Mesendoderm (in vitro differentiated cells): ENCODE measurements around the gene SMC3.

Source experiments
- DNase-seq: peaks from one replicate; pipeline ENCODE4 v3.0.0; 2013
- H2AK5ac ChIP-seq: 2 replicates; pipeline ENCODE4 v1.6.1; 2013; ENCODE audit warnings: low read length, inconsistent platforms
- H2BK120ac ChIP-seq: 2 replicates; pipeline ENCODE4 v1.6.1; 2013; ENCODE audit warnings: low read depth, mild to moderate bottlenecking, low read length, moderate library complexity, mixed read lengths
- H2BK15ac ChIP-seq: replicated peaks from 2 replicates; pipeline ENCODE4 v1.6.1; 2013; ENCODE audit warnings: low read depth, mild to moderate bottlenecking, moderate library complexity
- H2BK5ac ChIP-seq: 2 replicates; pipeline ENCODE4 v1.6.1; 2013; ENCODE audit warnings: low read length, inconsistent platforms
- H3K18ac ChIP-seq: 2 replicates; pipeline ENCODE4 v1.6.1; 2013; ENCODE audit warnings: mild to moderate bottlenecking, low read length, mixed read lengths
- H3K23ac ChIP-seq: one replicate; pipeline ENCODE4 v1.6.1; 2013; ENCODE audit warnings: low read length
- H3K27ac ChIP-seq: 2 replicates; pipeline ENCODE4 v1.5.1; 2013; ENCODE audit warnings: low read depth, mild to moderate bottlenecking, inconsistent platforms, low read length, moderate library complexity
- H3K27me3 ChIP-seq: 2 replicates; pipeline ENCODE4 v1.6.1; 2013; ENCODE audit warnings: low read length, control low read depth, mild to moderate bottlenecking, inconsistent platforms; ENCODE audit not compliant: insufficient read depth, poor library complexity
- H3K36me3 ChIP-seq: 2 replicates; pipeline ENCODE4 v1.6.1; 2013; ENCODE audit warnings: low read length, inconsistent platforms; ENCODE audit not compliant: control insufficient read depth, insufficient read depth
- H3K4ac ChIP-seq: one replicate; pipeline ENCODE4 v1.6.1; 2013; ENCODE audit warnings: low read depth, mild to moderate bottlenecking, low read length, moderate library complexity
- H3K4me1 ChIP-seq: 2 replicates; pipeline ENCODE4 v1.6.1; 2013; ENCODE audit warnings: low read depth, low read length, inconsistent platforms; ENCODE audit not compliant: control insufficient read depth
- H3K4me2 ChIP-seq: 2 replicates; pipeline ENCODE4 v1.6.1; 2013; ENCODE audit warnings: low read length
- H3K4me3 ChIP-seq: 2 replicates; pipeline ENCODE4 v1.5.1; 2013; ENCODE audit warnings: mild to moderate bottlenecking, low read length
- H3K56ac ChIP-seq: one replicate; pipeline ENCODE4 v1.6.1; 2013; ENCODE audit warnings: low read length
- H3K79me1 ChIP-seq: 2 replicates; pipeline ENCODE4 v1.6.1; 2013; ENCODE audit warnings: low read length, inconsistent platforms
- H3K79me2 ChIP-seq: 2 replicates; pipeline ENCODE4 v1.6.1; 2013; ENCODE audit warnings: mild to moderate bottlenecking, low read length; ENCODE audit not compliant: control insufficient read depth, insufficient read depth
- H3K9ac ChIP-seq: 2 replicates; pipeline ENCODE4 v1.6.1; 2013; ENCODE audit warnings: low read length, inconsistent platforms
- H4K5ac ChIP-seq: one replicate; pipeline ENCODE4 v1.6.1; 2013; ENCODE audit warnings: low read length
- H4K8ac ChIP-seq: one replicate; pipeline ENCODE4 v1.6.1; 2013; ENCODE audit warnings: low read depth, mild to moderate bottlenecking, control low read depth, low read length, moderate library complexity
- WGBS: extraction: QIAGEN DNeasy Blood & Tissue Kit; methylation state at CpG from one replicate; pipeline ENCODE4 v1.1.7; 2013; ENCODE audit warnings: low lambda C conversion rate, missing lambda C conversion rate; ENCODE audit not compliant: insufficient coverage; ENCODE audit errors: extremely low coverage; 5-methylcytosine and 5-hydroxymethylcytosine counted together

The SMC3 gene

GRCh38 chr10:110646417-110647135 lies 79.1 kb downstream of the SMC3 start:
- Histone ChIP-seq H3K27ac (no peak overlapping the region), H3K27me3 (peaks cover 23% of the 10 kb centered on the region)

GRCh38 chr10:110647136-110647430 lies 79.6 kb downstream of the SMC3 start:
- H3K56ac ChIP-seq: no peak overlapping the region
- H4K5ac ChIP-seq: no peak overlapping the region
- no peaks in the 10 kb centered on the region for H3K79me1 ChIP-seq
- no peak overlapping the region for H3K9ac ChIP-seq
- H4K8ac ChIP-seq: no peak overlapping the region
- H3K27me3 ChIP-seq: peaks cover 22% of the 10 kb centered on the region
- H2BK120ac ChIP-seq: no peak overlapping the region
- no peak for DNase-seq
- no peak overlapping the region for H3K4me3 ChIP-seq
- WGBS: no CpG with 5 or more reads among the region's 3 CpGs
- no peak overlapping the region for H3K4ac ChIP-seq
- peaks cover 6% of the 10 kb centered on the region for H3K4me1 ChIP-seq
- no peak overlapping the region for H2BK15ac ChIP-seq
- H2BK5ac ChIP-seq: no peak overlapping the region
- no peaks in the 10 kb centered on the region for H3K79me2 ChIP-seq
- no peak overlapping the region for H3K27ac ChIP-seq
- no peaks in the 10 kb centered on the region for H3K36me3 ChIP-seq
- no peak overlapping the region for H3K23ac ChIP-seq
- no peak overlapping the region for H2AK5ac ChIP-seq
- H3K4me2 ChIP-seq: no peak overlapping the region
- H3K18ac ChIP-seq: no peak overlapping the region

More at GRCh38 chr10:110646417-110647135, 79.1 kb downstream of the SMC3 start:
- no peak overlapping the region for H2AK5ac ChIP-seq
- H4K5ac ChIP-seq: no peak overlapping the region
- H2BK15ac ChIP-seq: no peak overlapping the region
- H3K56ac ChIP-seq: no peak overlapping the region
- no peak overlapping the region for H2BK120ac ChIP-seq
- no peak overlapping the region for H3K23ac ChIP-seq
- no CpG with 5 or more reads among the region's 13 CpGs for WGBS
- H3K4me2 ChIP-seq: no peak overlapping the region
- no peak overlapping the region for H3K9ac ChIP-seq
- H3K4me1 ChIP-seq: peaks cover 7% of the 10 kb centered on the region
- no peak overlapping the region for H3K4me3 ChIP-seq
- no peak for DNase-seq
- no peak overlapping the region for H2BK5ac ChIP-seq
- H3K18ac ChIP-seq: no peak overlapping the region
- no peaks in the 10 kb centered on the region for H3K79me2 ChIP-seq
- no peaks in the 10 kb centered on the region for H3K36me3 ChIP-seq
- H3K79me1 ChIP-seq: no peaks in the 10 kb centered on the region
- H4K8ac ChIP-seq: no peak overlapping the region
- no peak overlapping the region for H3K4ac ChIP-seq

GRCh38 chr10:110648692-110649346 lies 81.3 kb downstream of the SMC3 start:
- Histone ChIP-seq H3K79me2 (no peaks in the 10 kb centered on the region), H4K5ac (no peak overlapping the region)

GRCh38 chr10:110649347-110650264 lies 82.1 kb downstream of the SMC3 start:
- Histone ChIP-seq H4K8ac (no peak overlapping the region), H3K9ac (no peak overlapping the region), H3K79me1 (no peaks in the 10 kb centered on the region), H2BK15ac (no peak overlapping the region), H4K5ac (no peak overlapping the region), H3K27me3 (peaks cover 8% of the 10 kb centered on the region), H3K4me2 (no peak overlapping the region), H3K79me2 (no peaks in the 10 kb centered on the region), H3K23ac (no peak overlapping the region), H2BK120ac (no peak overlapping the region), H3K18ac (no peak overlapping the region), H3K4ac (no peak overlapping the region), H2AK5ac (no peak overlapping the region), H3K36me3 (no peaks in the 10 kb centered on the region), H3K56ac (no peak overlapping the region), H3K27ac (no peak overlapping the region), H2BK5ac (no peak overlapping the region), H3K4me3 (no peak overlapping the region), H3K4me1 (peaks cover 3% of the 10 kb centered on the region)
- DNase-seq: no peak
- no CpG with 5 or more reads among the region's 6 CpGs for WGBS

More at GRCh38 chr10:110648692-110649346, 81.3 kb downstream of the SMC3 start:
- no peak overlapping the region for H3K9ac ChIP-seq
- no peak overlapping the region for H2BK5ac ChIP-seq
- H3K4me1 ChIP-seq: peaks cover 3% of the 10 kb centered on the region
- WGBS: no CpG with 5 or more reads among the region's 3 CpGs
- no peak for DNase-seq
- H3K56ac ChIP-seq: no peak overlapping the region
- no peak overlapping the region for H3K23ac ChIP-seq
- no peaks in the 10 kb centered on the region for H3K79me1 ChIP-seq
- H3K27me3 ChIP-seq: peaks cover 12% of the 10 kb centered on the region
- H3K18ac ChIP-seq: no peak overlapping the region
- H2AK5ac ChIP-seq: no peak overlapping the region
- H3K27ac ChIP-seq: no peak overlapping the region
- no peak overlapping the region for H3K4me2 ChIP-seq
- H2BK120ac ChIP-seq: no peak overlapping the region
- H3K36me3 ChIP-seq: no peaks in the 10 kb centered on the region
- no peak overlapping the region for H4K8ac ChIP-seq
- H3K4me3 ChIP-seq: no peak overlapping the region
- H2BK15ac ChIP-seq: no peak overlapping the region
- H3K4ac ChIP-seq: no peak overlapping the region

GRCh38 chr10:110650265-110650668 lies 82.8 kb downstream of the SMC3 start:
- no peak overlapping the region for H2BK120ac ChIP-seq
- no peak overlapping the region for H3K4me3 ChIP-seq
- no peak for DNase-seq
- no peak overlapping the region for H3K18ac ChIP-seq
- no peak overlapping the region for H2BK15ac ChIP-seq
- H2AK5ac ChIP-seq: no peak overlapping the region
- WGBS: no CpG with 5 or more reads among the region's 1 CpG
- no peaks in the 10 kb centered on the region for H3K4me1 ChIP-seq
- H3K23ac ChIP-seq: no peak overlapping the region
- H3K79me1 ChIP-seq: no peaks in the 10 kb centered on the region
- H3K79me2 ChIP-seq: no peaks in the 10 kb centered on the region
- H4K5ac ChIP-seq: no peak overlapping the region
- H4K8ac ChIP-seq: no peak overlapping the region
- no peak overlapping the region for H2BK5ac ChIP-seq
- H3K36me3 ChIP-seq: no peaks in the 10 kb centered on the region
- H3K4ac ChIP-seq: no peak overlapping the region
- no peak overlapping the region for H3K27ac ChIP-seq
- H3K9ac ChIP-seq: no peak overlapping the region
- H3K4me2 ChIP-seq: no peak overlapping the region
- H3K56ac ChIP-seq: no peak overlapping the region
- H3K27me3 ChIP-seq: peaks cover 2% of the 10 kb centered on the region
